Endothelial cell of umbilical vein (primary cell): ENCODE measurements around the gene ZNF93. TPM values are rescaled to one million over a fixed set of nuclear protein-coding genes. Genes with fewer than 3 reads are reported as not detected.

Source experiments
- BruUV-seq: library from RNA; stranded (reverse); fragments of 400-500 nt; replicated peaks from 2 replicates; lab custom pipeline; 2021; lab: Mats Ljungman, UMichigan
- CTCF ChIA-PET: fragments of 300-600, 350-600 bp; sonication (Branson Sonifier 250); formaldehyde crosslinking; loops from one replicate; lab custom pipeline; 2021; ENCODE audit warnings: antibody characterized with exemption, inconsistent platforms; lab: Charles Lee
- POLR2A ChIA-PET: fragments of 300-600, 350-600 bp; sonication (Branson Sonifier 250); formaldehyde crosslinking; loops from one replicate; lab custom pipeline; 2021; ENCODE audit warnings: antibody characterized with exemption, inconsistent platforms; lab: Charles Lee
- DNase-seq: peaks from one replicate; pipeline ENCODE4 v3.0.0-alpha.2; 2011; ENCODE audit warnings: low read depth, low spot score
- FAIRE-seq: peaks from 2 replicates; lab custom pipeline; 2011; peaks lifted over from hg19 to GRCh38; lab: Jason Lieb, UNC
- H2AFZ ChIP-seq: 2 replicates; pipeline ENCODE4 v1.6.0; 2012; ENCODE audit warnings: low read depth, low read length, control low read depth, inconsistent platforms
- H3K27ac ChIP-seq: 2 replicates; pipeline ENCODE4 v1.5.1; 2011; ENCODE audit warnings: low read depth, mild to moderate bottlenecking, control low read depth, low read length, moderate library complexity; ENCODE audit not compliant: insufficient read depth
- H3K27me3 ChIP-seq, 2 experiments: 2 replicates each; pipeline versions ENCODE4 v1.6.0 to v1.6.1; 2011; ENCODE audit warnings: low read length in 2 of 2, mixed read lengths in 1 of 2; ENCODE audit not compliant: control insufficient read depth in 2 of 2, insufficient read depth in 2 of 2
- H3K36me3 ChIP-seq, 2 experiments: 2 replicates in 1 of 2; 3 replicates in 1 of 2; pipeline ENCODE4 v1.5.1; 2011; ENCODE audit warnings: low read length in 2 of 2, mild to moderate bottlenecking in 1 of 2, moderate library complexity in 1 of 2; ENCODE audit not compliant: control insufficient read depth in 2 of 2, insufficient read depth in 2 of 2; ENCODE audit errors: extremely low read depth in 1 of 2
- H3K4me1 ChIP-seq: 3 replicates; pipeline ENCODE4 v1.5.1; 2011; ENCODE audit warnings: mild to moderate bottlenecking, low read length; ENCODE audit not compliant: control insufficient read depth, insufficient read depth; ENCODE audit errors: extremely low read depth
- H3K4me2 ChIP-seq: 2 replicates; pipeline ENCODE4 v1.6.1; 2011; ENCODE audit warnings: low read length, control low read depth, mixed read lengths; ENCODE audit not compliant: insufficient read depth
- H3K4me3 ChIP-seq, 3 experiments: fragments of 200-600 bp in 1 of 3; sonication (generic), shearing (Covaris generic) in 1 of 3; replicated peaks in 1 of 3; 2 replicates each; pipeline ENCODE4 v1.5.1; 2011 to 2016; ENCODE audit warnings: control low read depth in 3 of 3, low read length in 3 of 3, mild to moderate bottlenecking in 2 of 3, inconsistent platforms in 1 of 3, low read depth in 1 of 3, moderate library complexity in 1 of 3; ENCODE audit not compliant: insufficient read depth in 1 of 3
- H3K79me2 ChIP-seq: 2 replicates; pipeline ENCODE4 v1.6.0; 2012; ENCODE audit warnings: low read length, inconsistent platforms; ENCODE audit not compliant: control insufficient read depth, insufficient read depth
- H3K9ac ChIP-seq: replicated peaks from 2 replicates; pipeline ENCODE3; 2011; ENCODE audit warnings: low read length, control low read depth; ENCODE audit not compliant: insufficient read depth; ENCODE audit errors: extremely low read depth
- H3K9me1 ChIP-seq: replicated peaks from 3 replicates; pipeline ENCODE4 v1.6.0; 2011; ENCODE audit warnings: mild to moderate bottlenecking, low read length; ENCODE audit not compliant: control insufficient read depth, insufficient read depth; ENCODE audit errors: extremely low read depth
- H3K9me3 ChIP-seq: replicated peaks from 2 replicates; pipeline ENCODE4 v1.5.1; 2012; ENCODE audit warnings: low read length, inconsistent platforms; ENCODE audit not compliant: control insufficient read depth, insufficient read depth
- H4K20me1 ChIP-seq: replicated peaks from 2 replicates; pipeline ENCODE3; 2011; ENCODE audit warnings: mild to moderate bottlenecking, low read length; ENCODE audit not compliant: control insufficient read depth, insufficient read depth; ENCODE audit errors: extremely low read depth
- CTCF ChIP-seq, 2 donors: IDR thresholded peaks; 1 replicate in 1 of 2; 2 replicates in 1 of 2; pipeline ENCODE4 v1.5.1; 2011; ENCODE audit warnings: low read length in 2 of 2, mild to moderate bottlenecking in 2 of 2, moderate library complexity in 2 of 2, control low read depth in 1 of 2, inconsistent platforms in 1 of 2, low read depth in 1 of 2; ENCODE audit not compliant: insufficient read depth in 1 of 2; ENCODE audit errors: extremely low read depth in 1 of 2
- EZH2 ChIP-seq: IDR thresholded peaks from 2 replicates; pipeline ENCODE4 v1.6.1; 2012; ENCODE audit warnings: borderline replicate concordance, low read depth, mild to moderate bottlenecking, moderate library complexity, low read length, inconsistent platforms; ENCODE audit not compliant: severe bottlenecking
- FOS ChIP-seq: IDR thresholded peaks from 2 replicates; pipeline ENCODE4 v1.6.1; 2011; ENCODE audit warnings: mild to moderate bottlenecking, low read length, moderate library complexity, borderline replicate concordance; ENCODE audit not compliant: insufficient read depth
- GATA2 ChIP-seq: IDR thresholded peaks from 2 replicates; pipeline ENCODE4 v1.7.0; 2011; ENCODE audit warnings: low read depth, mild to moderate bottlenecking, moderate library complexity, mixed read lengths, low read length; ENCODE audit not compliant: insufficient read length, insufficient read depth
- JUN ChIP-seq: IDR thresholded peaks from 2 replicates; pipeline ENCODE4 v1.6.1; 2011; ENCODE audit warnings: borderline replicate concordance, low read depth; ENCODE audit not compliant: insufficient read length, insufficient read depth
- MAX ChIP-seq: IDR thresholded peaks from 2 replicates; pipeline ENCODE4 v1.6.1; 2011; ENCODE audit not compliant: insufficient read depth, insufficient read length
- MYC ChIP-seq: IDR thresholded peaks from one replicate; pipeline ENCODE4 v1.6.1; 2011; ENCODE audit warnings: mild to moderate bottlenecking, low read depth, low read length
- POLR2A ChIP-seq: IDR thresholded peaks from 2 replicates; pipeline ENCODE4 v1.6.1; 2012; ENCODE audit warnings: low read depth, mild to moderate bottlenecking, control low read depth, low read length
- POLR2AphosphoS5 ChIP-seq: IDR thresholded peaks from 2 replicates; pipeline ENCODE4 v1.6.1; 2012; ENCODE audit warnings: low read depth, mild to moderate bottlenecking, control low read depth, low read length, moderate library complexity; ENCODE audit not compliant: insufficient read depth
- dilution Hi-C: fragments of 300-500 bp; cut with MboI; formaldehyde crosslinking; loops from one replicate; pipeline ENCODE4 v1.15.0; 2019; ENCODE audit warnings: low sequenced_read_pairs; ENCODE audit not compliant: extremely low pct_ligation_motif_present
- intact Hi-C: fragments of 100-400 bp; cut with micrococcal nuclease; formaldehyde crosslinking; loops from one replicate; pipeline ENCODE4 v1.10.0; 2022
- polyA plus RNA-seq, 4 experiments: library from polyadenylated mRNA; depleted of rRNA in 3 of 4; stranded (reverse) in 3 of 4; unstranded in 1 of 4; fragments of >200 nt; gene quantifications; 2 replicates each; pipeline versions ENCODE4 v1.2.1 to v1.2.3, GENCODE V29; 2011 to 2012; ENCODE audit warnings: missing spikeins in 1 of 4
- total RNA-seq: library from RNA; stranded (reverse); gene quantifications from 2 replicates; pipeline ENCODE4 v1.2.3, GENCODE V29; 2021

The ZNF93 gene
- total and polyA plus RNA-seq, 2 donors (not counting 3 experiments of a cell fraction or from before 2014, with no cell fraction given): 8.1 to 9.9 TPM

DNA sequence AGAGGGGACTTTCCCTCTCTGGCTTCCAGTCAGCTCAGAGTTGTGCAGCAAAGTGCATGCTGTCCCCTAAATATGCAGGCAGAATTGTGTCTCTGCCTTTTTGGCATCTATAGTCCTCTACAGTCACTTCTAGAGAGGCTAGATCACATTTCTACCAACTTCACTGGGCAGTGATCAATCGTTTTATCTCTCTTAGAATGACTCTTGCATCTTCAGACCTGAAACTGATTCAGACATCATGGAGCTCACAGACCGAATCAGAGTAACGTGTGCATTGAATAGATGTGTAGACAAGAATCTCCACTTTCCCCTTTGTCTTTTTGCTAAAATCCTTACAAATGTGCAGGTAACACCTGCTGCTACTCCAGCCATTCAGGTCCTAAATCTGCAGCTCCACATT, 28.8 kb upstream of the ZNF93 start:
- intact Hi-C loops (no loop called here), dilution Hi-C loops (no loop called here)
- ChIA-PET POLR2A (no interaction called here), CTCF (no interaction called here)
- no peak overlapping the region for H3K9ac ChIP-seq
- H3K79me2 ChIP-seq: peaks cover 7% of the 10 kb centered on the region
- no TSS peak for BruUV-seq
- H3K27me3 ChIP-seq: no peaks in the 10 kb centered on the region
- H2AFZ ChIP-seq: no peak overlapping the region
- no peaks in the 10 kb centered on the region for H3K9me3 ChIP-seq
- no peak overlapping the region for H3K27ac ChIP-seq
- H3K4me2 ChIP-seq: no peak overlapping the region
- no peaks in the 10 kb centered on the region for H3K36me3 ChIP-seq
- DNase-seq (no peak), FAIRE-seq (no peak)
- no peak overlapping the region for H3K4me3 ChIP-seq
- H3K9me1 ChIP-seq: no peaks in the 10 kb centered on the region
- H3K4me1 ChIP-seq: no peaks in the 10 kb centered on the region
- TF ChIP-seq GATA2 (no peak), MAX (no peak), MYC (no peak), EZH2 (no peak), CTCF (IDR thresholded peaks at IDR 0.05; ENCODE audit: extremely low read depth in 1 of 2, insufficient read depth in 1 of 2, low read depth in 1 of 2, low read length in 2 of 2) (no peak), FOS (no peak), POLR2A (no peak), POLR2AphosphoS5 (no peak), JUN (no peak)
- no peaks in the 10 kb centered on the region for H4K20me1 ChIP-seq
